ENCODE data around the gene PEA15. TPM values are rescaled to one million over a fixed set of nuclear protein-coding genes. Genes with fewer than 3 reads are reported as not detected.

The PEA15 gene
- total RNA-seq, 1 donor from 2014 or later, result 44.5 TPM

DNA sequence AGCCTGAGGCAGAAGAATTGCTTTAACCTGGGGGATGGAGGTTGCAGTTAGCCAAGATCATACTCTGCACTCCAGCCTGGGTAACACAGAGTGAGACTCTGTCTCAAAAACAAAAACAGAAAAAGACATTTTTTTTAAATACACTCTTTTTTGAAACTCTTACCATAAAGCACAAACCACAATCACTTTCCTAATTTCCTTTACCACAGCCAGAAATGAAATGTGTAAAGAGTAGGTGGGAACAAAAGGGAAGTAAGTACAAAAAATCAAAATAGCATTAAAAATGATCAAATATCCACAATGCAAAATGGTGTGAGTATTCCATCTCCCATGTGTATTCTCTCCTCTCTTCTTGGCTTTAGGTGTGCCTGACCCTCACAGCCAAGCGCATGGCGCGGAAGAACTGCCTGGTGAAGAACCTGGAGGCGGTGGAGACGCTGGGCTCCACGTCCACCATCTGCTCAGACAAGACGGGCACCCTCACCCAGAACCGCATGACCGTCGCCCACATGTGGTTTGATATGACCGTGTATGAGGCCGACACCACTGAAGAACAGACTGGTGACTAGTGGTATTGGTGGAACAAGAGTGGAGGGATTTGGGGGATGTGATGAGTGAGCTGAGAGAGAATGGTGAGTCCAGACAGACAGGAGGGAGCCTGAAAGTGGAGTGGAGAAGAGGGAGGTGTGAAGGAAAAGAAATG is 38.9 kb upstream of the PEA15 start:
- FAIRE-seq (no peak), DNase-seq (ENCODE audit: low read depth) (no peak)
- H3K27me3 ChIP-seq (ENCODE audit: control insufficient read depth, insufficient read depth, low read length), result peaks cover 5% of the 10 kb centered on the region
- TF ChIP-seq, protein P1, sequence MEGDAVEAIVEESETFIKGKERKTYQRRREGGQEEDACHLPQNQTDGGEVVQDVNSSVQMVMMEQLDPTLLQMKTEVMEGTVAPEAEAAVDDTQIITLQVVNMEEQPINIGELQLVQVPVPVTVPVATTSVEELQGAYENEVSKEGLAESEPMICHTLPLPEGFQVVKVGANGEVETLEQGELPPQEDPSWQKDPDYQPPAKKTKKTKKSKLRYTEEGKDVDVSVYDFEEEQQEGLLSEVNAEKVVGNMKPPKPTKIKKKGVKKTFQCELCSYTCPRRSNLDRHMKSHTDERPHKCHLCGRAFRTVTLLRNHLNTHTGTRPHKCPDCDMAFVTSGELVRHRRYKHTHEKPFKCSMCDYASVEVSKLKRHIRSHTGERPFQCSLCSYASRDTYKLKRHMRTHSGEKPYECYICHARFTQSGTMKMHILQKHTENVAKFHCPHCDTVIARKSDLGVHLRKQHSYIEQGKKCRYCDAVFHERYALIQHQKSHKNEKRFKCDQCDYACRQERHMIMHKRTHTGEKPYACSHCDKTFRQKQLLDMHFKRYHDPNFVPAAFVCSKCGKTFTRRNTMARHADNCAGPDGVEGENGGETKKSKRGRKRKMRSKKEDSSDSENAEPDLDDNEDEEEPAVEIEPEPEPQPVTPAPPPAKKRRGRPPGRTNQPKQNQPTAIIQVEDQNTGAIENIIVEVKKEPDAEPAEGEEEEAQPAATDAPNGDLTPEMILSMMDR (IDR thresholded peaks at IDR 0.05; ENCODE audit: insufficient read depth, low read length, severe bottlenecking), result no peak
- H3K4me3 ChIP-seq (ENCODE audit: low read depth, low read length), result no peak overlapping the region
- no peaks in the 10 kb centered on the region for H3K36me3 ChIP-seq (ENCODE audit: control insufficient read depth, insufficient read depth, low read length)

DNA sequence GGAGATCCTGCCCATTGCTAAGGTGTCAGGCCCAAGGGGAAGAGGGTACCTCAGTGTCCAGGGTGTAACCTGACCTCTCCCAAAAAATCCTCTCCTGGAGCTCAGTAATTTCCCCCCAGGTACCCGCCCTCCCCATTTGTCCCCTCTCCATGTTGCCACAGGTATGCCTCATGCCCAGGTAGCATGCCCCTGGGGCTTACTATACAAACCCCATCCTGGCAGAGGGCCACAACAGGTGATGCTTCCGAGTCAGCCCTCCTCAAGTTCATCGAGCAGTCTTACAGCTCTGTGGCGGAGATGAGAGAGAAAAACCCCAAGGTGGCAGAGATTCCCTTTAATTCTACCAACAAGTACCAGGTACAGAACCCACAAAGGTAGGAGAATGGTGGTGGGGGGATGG is 38.1 kb upstream of the PEA15 start:
- TF ChIP-seq, protein P1 (IDR thresholded peaks at IDR 0.05; ENCODE audit: insufficient read depth, low read length, severe bottlenecking), result no peak
- DNase-seq (ENCODE audit: low read depth) (no peak), FAIRE-seq (no peak)
- Histone ChIP-seq H3K36me3 (ENCODE audit: control insufficient read depth, insufficient read depth, low read length) (no peaks in the 10 kb centered on the region), H3K27me3 (ENCODE audit: control insufficient read depth, insufficient read depth, low read length) (peaks cover 5% of the 10 kb centered on the region), H3K4me3 (ENCODE audit: low read depth, low read length) (no peak overlapping the region)

DNA sequence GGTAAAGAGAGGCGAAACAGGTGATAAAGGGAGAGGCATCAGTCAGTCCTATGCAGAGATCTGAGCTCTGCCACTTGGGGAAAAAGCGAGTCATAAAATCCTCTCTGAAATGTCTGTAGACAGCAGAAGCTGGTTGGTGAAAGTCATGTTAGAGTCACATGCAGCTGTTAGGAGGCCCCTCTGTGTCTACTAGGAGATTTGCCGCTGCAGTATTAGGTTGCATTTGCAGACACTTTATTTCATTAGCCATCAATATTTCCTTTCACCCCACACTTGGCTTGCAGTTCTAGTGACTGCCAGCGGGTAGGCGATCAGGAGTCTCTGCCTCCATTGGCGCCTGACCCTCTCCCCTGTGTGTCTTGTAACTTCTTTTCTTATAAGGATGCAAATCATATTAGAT is 37.6 kb upstream of the PEA15 start:
- no peak overlapping the region for H3K4me3 ChIP-seq (ENCODE audit: low read depth, low read length)
- no peak for DNase-seq (ENCODE audit: low read depth)
- peak; percentile 23 for FAIRE-seq
- H3K36me3 ChIP-seq (ENCODE audit: control insufficient read depth, insufficient read depth, low read length), result no peaks in the 10 kb centered on the region
- TF ChIP-seq, protein P1 (IDR thresholded peaks at IDR 0.05; ENCODE audit: insufficient read depth, low read length, severe bottlenecking), result peak; percentile 2
- peaks cover 5% of the 10 kb centered on the region for H3K27me3 ChIP-seq (ENCODE audit: control insufficient read depth, insufficient read depth, low read length)

DNA sequence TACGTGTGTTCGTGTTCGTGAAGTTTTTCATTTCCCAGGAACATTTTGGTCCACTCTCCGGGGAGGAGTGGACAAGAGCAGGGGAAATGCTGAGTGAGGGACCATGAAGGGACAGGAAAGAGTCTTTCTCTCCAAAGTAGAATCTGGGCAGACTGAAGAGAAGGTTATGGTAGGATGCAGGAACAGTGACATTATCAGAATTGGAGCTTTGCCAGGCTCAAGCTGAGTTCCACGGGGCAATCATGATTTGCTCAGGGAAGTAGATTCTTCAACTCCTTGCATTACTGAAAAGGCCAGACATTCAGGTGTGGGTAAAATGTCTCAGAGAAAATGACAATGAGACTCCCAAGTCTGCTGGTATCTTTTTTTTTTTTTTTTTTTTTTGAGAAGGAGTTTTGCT is 37.2 kb upstream of the PEA15 start:
- H3K27me3 ChIP-seq (ENCODE audit: control insufficient read depth, insufficient read depth, low read length), result peaks cover 5% of the 10 kb centered on the region
- TF ChIP-seq, protein P1 (IDR thresholded peaks at IDR 0.05; ENCODE audit: insufficient read depth, low read length, severe bottlenecking), result no peak
- FAIRE-seq (no peak), DNase-seq (ENCODE audit: low read depth) (no peak)
- no peaks in the 10 kb centered on the region for H3K36me3 ChIP-seq (ENCODE audit: control insufficient read depth, insufficient read depth, low read length)
- no peak overlapping the region for H3K4me3 ChIP-seq (ENCODE audit: low read depth, low read length)

DNA sequence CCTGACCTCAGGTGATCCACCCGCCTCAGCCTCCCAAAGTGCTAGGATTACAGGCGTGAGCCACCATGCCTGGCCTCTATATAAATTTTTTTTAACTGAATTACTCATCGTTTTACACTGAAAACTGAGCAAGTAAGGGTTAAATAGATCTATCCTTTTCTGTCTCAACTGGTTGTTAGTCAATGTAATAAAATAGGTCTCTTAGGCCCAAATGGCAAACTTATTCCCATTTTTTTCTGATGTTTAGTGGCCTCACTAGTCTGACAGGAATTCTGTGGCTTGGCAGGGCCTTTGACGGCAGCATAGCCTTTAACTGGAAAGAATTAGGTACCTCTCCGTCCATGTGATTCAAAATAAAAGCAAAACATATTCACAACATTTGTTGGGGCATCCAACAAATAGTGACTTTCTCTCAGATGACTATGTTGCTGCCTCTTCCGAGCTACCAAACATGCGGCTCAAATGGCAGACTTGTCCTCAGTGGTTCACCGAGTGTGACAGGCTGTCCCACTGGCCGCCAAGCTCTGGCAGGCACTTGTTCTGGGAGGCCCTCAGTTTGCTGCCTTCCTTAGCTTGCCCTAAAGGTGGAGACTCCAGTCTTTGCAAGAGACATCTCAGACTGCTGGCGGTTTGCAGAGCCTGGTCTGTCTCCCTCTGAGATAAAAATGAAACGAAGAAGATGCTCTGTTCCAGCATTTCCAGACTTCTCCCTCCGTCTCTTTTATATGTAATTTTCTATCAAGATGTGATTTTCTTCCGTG is 36.4 kb upstream of the PEA15 start:
- Histone ChIP-seq H3K27me3 (ENCODE audit: control insufficient read depth, insufficient read depth, low read length) (peaks cover 5% of the 10 kb centered on the region), H3K4me3 (ENCODE audit: low read depth, low read length) (no peak overlapping the region), H3K36me3 (ENCODE audit: control insufficient read depth, insufficient read depth, low read length) (no peaks in the 10 kb centered on the region)
- no peak for FAIRE-seq
- TF ChIP-seq, protein P1 (IDR thresholded peaks at IDR 0.05; ENCODE audit: insufficient read depth, low read length, severe bottlenecking), result no peak
- DNase-seq (ENCODE audit: low read depth), result no peak

Measured in bronchial epithelial cell (primary cell).